Stimulated activated CD4-positive, alpha-beta T cell treated with anti-CD3 and anti-CD28 coated beads, TNF-alpha, amount 100 ng/mL, for 4 hours (primary cell): ENCODE data around the gene PNMT.
"Not testable (repeated sequence)": the region's sequence is repeated elsewhere in the genome, so short reads cannot be mapped to it uniquely, and the experiment has no call there.

Source experiments
- DNase-seq, 3 experiments: peaks; one replicate each; pipeline ENCODE4 v3.0.0-alpha.2; 2020; ENCODE audit warnings: low read depth in 3 of 3

Gene PNMT

GRCh38 chr17:39687546-39688474, 19.6 kb downstream of the PNMT start, which contains the start of gene PGAP3:
Gene PGAP3, minus strand, starts transcription at chr17:39688057. Its CDS starts 43 bp downstream, at chr17:39688014.
- DNase-seq: peak; percentile 74 to 79 (median 75)

- no peak for DNase-seq
Observed at GRCh38 chr17:39688475-39688835, 20.2 kb downstream of the PNMT start.

- no peak for DNase-seq
Observed at GRCh38 chr17:39688945-39689344, 20.7 kb downstream of the PNMT start.

GRCh38 chr17:39694593-39694992, 26.3 kb downstream of the PNMT start:
- DNase-seq: no peak

GRCh38 chr17:39695089-39695474, 26.8 kb downstream of the PNMT start:
- no peak for DNase-seq

- no peak for DNase-seq
Observed at GRCh38 chr17:39696731-39697130, 28.5 kb downstream of the PNMT start.

GRCh38 chr17:39697961-39698360, 29.7 kb downstream of the PNMT start:
- DNase-seq: no peak

- not testable (repeated sequence) for DNase-seq
Observed at GRCh38 chr17:39699157-39699817, 31.0 kb downstream of the PNMT start.

- DNase-seq: no peak
Observed at GRCh38 chr17:39699818-39700147, 31.5 kb downstream of the PNMT start, which contains the start of gene ERBB2. Gene ERBB2, plus strand, starts transcription at chr17:39700064. Its CDS starts 175 bp downstream, at chr17:39700239.

- DNase-seq: no peak
Observed at GRCh38 chr17:39700148-39700987, 32.1 kb downstream of the PNMT start.

GRCh38 chr17:39701012-39701783, 32.9 kb downstream of the PNMT start:
- no peak for DNase-seq

- no peak for DNase-seq
Observed at GRCh38 chr17:39701784-39702422, 33.6 kb downstream of the PNMT start.

- no peak for DNase-seq
Observed at GRCh38 chr17:39702901-39703893, 34.9 kb downstream of the PNMT start.

- no peak for DNase-seq
Observed at GRCh38 chr17:39703913-39704312, 35.7 kb downstream of the PNMT start.

- no peak for DNase-seq
Observed at GRCh38 chr17:39704821-39705551, 36.7 kb downstream of the PNMT start.

GRCh38 chr17:39705786-39706348, 37.6 kb downstream of the PNMT start:
- DNase-seq: no peak

GRCh38 chr17:39706383-39706782, 38.1 kb downstream of the PNMT start:
- DNase-seq: no peak

- DNase-seq: no peak
Observed at GRCh38 chr17:39706921-39707337, 38.7 kb downstream of the PNMT start.
